HG03565 (cell line): ENCODE measurements around the gene CYFIP2.
"Not testable (repeated sequence)": the region's sequence is repeated elsewhere in the genome, so short reads cannot be mapped to it uniquely, and the experiment has no call there.

ENCODE experiments used
- ATAC-seq: cut with Tn5 transposase; IDR thresholded peaks from one replicate; pipeline ENCODE4 v1.9.1; 2021; ENCODE audit warnings: mild to moderate bottlenecking, moderate library complexity; ENCODE audit not compliant: unreplicated experiment

CYFIP2 gene

GRCh38 chr5:157384971-157385709 lies 119.2 kb downstream of the CYFIP2 start:
- no peak for ATAC-seq

GRCh38 chr5:157387041-157387563 lies 121.2 kb downstream of the CYFIP2 start:
- no peak for ATAC-seq

- no peak for ATAC-seq
These were observed 121.8 kb downstream of the CYFIP2 start for GRCh38 chr5:157387683-157388093.

DNA sequence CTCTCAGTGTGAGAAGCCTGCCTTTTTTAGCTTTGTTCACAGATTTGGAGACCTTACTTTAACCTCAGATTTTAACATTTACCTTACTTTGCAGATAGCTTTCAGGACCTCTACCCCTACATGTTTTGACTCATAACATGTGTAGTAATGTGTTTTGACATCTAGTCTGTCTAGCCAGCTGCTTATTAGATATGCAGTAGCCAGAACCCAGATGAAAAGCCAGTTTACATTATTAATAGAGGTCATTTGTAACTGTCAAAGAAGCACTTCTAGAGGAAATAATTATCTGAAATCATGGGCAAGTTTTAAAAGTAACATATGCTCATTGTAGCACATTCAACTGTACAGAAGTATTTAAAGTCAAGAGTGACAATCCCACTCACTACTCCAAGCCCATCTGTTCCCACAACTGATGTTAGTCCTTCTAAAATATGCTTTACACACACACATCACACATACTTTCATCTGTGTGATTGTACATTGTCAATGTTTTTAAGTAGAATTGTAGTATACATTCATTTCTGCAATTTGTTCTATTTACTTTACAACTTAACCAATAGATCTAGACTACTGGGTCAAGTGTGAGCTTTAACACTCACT lies 122.3 kb downstream of the CYFIP2 start:
- ATAC-seq: no peak

DNA sequence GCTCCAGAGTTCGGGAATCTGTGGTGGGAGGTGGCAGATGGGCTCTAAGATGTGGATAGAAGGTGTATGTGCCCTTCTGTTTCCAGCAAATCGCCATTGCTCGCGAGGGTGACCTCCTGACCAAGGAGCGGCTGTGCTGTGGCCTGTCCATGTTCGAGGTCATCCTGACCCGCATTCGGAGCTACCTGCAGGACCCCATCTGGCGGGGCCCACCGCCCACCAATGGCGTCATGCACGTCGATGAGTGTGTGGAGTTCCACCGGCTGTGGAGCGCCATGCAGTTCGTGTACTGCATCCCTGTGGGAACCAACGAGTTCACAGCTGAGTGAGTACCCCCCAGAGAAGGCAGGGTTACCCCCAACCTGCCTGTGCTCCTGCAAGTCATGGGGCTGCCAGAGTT lies 123.2 kb downstream of the CYFIP2 start:
- ATAC-seq: no peak

DNA sequence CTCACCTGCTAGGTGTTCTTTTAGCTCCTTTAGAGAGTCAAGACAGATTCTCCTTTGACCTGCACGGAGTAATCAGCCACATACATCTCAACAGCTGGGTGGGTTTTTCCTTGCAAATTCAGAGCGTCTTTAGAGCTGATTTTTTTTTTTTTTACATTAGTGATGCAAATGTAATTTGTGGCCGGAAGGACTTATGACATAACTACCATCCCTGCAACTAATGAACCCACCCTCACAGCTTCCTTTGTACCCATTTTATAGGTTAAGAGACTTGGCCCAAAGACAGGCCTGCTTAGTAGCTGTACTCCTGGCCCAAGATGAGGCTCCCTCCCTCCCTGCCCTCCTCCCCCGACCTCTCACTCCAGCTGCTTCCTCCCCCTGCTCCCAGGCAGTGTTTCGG lies 124.2 kb downstream of the CYFIP2 start:
- no peak for ATAC-seq

DNA sequence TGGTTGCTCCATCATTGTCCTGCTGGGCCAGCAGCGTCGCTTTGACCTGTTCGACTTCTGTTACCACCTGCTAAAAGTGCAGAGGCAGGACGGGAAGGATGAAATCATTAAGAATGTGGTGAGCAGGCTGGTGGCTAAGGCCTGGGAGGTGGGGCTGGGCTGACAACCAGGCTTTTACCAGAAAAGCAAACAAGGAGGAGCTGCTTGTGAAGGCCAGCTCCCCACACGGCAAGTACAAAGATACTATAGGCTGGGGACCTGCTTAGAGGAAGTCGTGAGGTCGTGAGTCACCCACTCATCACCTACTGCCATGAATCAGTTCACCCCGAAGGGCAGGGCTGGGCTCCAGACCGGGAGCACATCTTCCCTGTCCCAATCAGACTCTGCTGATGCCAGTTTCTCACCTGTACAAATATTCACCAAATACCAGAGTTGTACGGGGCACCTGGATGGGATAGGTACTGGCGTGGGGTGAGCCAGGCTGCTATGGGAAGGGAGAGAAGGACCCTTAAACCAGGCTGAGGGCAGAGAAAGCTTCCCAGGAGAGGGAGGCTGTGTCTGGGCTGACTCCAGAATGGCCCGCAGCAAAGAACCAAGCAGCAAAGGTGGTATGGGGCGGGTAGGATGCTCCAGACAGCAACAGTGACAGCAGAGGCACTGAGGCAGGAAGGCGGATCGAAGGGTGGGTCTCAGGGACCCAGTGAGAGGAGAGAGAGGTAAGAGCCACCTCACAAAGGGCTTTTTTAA lies 124.8 kb downstream of the CYFIP2 start:
- ATAC-seq: no peak

GRCh38 chr5:157398305-157398704 lies 132.4 kb downstream of the CYFIP2 start:
- ATAC-seq: no peak

DNA sequence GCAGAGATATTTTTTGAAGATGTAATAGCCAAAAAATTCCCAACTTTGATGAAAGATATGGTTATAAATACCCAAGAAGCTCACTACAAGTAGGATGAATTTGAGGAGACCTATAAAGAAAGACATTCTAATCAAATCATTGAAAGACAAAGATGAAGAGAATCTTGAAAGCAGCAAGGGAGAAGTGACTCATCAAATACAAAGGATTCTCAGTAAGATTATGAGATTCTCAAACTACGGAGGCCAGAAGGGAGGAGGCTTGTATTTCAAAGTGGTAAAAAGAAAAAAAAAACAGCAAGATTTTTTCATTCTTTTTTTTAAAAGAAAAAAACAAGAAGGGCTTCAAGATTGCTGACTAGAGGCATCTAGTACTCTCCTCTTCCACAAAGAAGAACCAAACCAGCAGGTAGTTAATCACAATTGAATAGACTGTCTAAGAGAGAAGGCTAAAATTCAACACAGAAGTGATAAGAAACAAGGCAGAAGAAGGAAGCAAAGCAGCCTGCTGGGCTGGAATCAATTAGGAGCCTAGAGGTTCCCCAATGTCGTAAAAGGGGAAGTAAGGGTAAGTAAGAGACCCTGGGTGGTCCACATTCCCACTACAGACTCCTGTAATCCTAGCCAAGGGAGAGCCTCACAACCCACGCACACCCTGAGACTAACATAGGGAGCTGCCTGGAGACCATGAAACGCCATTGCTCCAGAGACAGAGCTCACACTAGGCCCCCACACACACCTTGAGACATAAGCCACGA lies 135.0 kb downstream of the CYFIP2 start:
- no peak for ATAC-seq

GRCh38 chr5:157415838-157416237 lies 149.9 kb downstream of the CYFIP2 start:
- no peak for ATAC-seq

- ATAC-seq: not testable (repeated sequence)
These were observed 153.6 kb downstream of the CYFIP2 start for GRCh38 chr5:157419521-157419920.

DNA sequence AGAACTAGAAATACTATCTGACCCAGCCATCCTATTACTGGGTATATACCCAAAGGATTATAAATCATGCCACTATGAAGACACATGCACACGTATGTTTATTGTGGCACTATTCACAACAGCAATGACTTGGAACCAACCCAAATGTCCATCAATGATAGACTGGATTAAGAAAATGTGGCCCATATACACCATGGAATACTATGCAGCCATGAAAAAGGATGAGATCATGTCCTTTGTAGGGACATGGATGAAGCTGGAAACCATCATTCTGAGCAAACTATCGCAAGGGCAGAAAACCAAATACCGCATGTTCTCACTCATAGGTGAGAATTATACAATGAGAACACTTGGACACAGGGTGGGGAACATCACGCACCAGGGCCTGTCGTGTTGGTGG lies 164.0 kb downstream of the CYFIP2 start:
- not testable (repeated sequence) for ATAC-seq

DNA sequence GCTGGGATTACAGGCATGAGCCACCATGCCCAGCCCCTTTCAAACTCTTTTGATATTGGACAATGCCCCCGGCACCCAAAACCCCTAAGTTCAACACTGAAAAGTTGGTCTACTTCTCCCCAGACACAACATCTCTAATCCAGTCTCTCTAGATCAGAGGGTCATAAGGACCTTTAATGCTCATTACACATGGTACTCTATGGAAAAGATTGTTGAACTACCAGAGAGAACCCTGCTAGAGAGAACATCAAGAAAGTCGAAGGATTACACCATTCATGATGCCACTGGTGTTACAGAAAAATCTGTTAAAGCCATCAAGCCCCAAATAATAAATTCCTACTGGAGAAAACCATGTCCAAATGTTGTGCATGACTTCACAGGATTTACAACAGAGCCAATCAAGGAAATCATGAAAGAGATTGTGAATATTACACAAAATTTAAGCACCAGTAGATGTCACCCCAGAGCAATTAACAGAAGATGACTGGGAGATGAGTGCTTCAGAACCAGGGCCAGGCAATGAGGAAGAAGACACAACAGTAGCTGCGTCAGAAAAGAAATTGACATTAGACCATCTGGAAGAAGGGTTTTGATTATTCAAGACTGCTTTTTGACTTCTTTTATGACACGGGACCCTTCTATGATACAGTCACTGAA lies 165.7 kb downstream of the CYFIP2 start:
- peak; percentile 64 for ATAC-seq

DNA sequence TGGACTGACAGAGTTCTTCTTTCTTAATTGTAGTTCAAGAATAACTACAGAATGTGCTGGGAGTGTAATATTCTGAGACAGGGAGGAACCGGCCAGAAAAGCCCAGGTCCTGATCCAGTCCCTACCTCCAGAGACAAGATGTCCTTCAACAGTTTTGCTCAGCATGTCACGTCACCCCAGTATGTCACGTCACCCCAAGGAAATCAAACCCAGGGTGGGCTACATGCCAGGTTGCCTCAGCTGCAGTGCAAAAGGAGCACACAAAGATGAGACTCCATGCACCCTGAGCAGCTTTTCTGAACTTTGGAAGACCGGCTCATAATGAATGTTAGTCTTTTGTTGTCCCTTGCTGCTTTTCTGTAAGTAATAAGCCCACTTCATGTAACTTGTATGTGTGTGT lies 168.2 kb downstream of the CYFIP2 start:
- ATAC-seq: no peak

DNA sequence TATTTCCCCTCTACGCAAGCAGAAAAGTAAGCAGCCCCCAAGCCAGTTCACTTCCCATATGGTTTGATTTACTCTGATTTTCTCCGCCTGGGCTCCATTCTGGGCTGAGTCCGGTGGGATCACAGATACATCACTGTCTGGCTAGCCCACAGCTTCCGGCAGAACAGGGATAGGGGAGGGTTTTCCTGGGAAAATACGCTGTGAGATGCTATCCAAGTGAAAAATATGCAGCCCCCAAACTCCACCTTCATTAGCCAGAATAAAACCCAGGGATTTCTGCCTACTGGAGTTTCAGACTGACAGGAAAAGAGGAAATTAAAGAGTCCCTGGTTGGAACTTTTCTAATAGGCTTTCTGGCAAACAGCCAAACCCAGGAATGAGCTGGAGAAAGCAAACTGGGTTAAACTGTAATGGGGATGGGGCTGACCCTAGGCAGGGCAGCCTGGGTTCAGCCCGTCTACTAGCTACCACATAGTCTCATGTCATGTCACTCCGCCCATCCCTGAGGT lies 177.2 kb downstream of the CYFIP2 start:
- ATAC-seq: no peak

DNA sequence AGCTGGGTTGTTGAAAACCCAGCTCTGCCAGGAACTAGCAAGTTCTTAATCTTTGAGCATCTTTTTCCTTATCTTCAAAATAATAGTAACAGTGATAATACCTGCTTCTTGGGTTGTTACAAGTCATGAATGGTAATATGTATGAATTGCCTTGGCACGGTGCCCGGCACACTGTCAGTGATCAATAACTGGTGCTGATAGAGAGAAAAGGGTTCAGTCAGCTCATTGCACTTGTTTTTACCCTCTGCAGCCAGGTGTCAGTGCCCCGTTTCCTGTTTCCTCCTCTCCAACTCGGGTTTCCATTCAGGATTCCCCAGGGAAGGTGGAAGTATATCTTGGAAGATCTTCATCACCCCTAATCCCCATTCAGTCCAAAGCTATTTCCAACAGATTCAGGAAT lies 178.3 kb downstream of the CYFIP2 start:
- ATAC-seq: no peak
